DOHH2 (cell line): ENCODE measurements around the gene KCNK15.

ENCODE experiments used
- H3F3A ChIP-seq: fragments of 200-600 bp; sonication (generic), shearing (Covaris generic); 2 replicates; pipeline ENCODE4 v1.6.0; 2016; ENCODE audit warnings: antibody characterized with exemption, mild to moderate bottlenecking; ENCODE audit not compliant: control insufficient read depth, insufficient read depth
- H3K27ac ChIP-seq: fragments of 200-600 bp; sonication (generic); 2 replicates; pipeline ENCODE4 v1.5.1; 2014; ENCODE audit warnings: low read depth, mild to moderate bottlenecking, low read length, moderate library complexity
- H3K27me3 ChIP-seq: fragments of 200-600 bp; sonication (generic); 2 replicates; pipeline ENCODE4 v1.6.1; 2014; ENCODE audit warnings: mild to moderate bottlenecking, low read length, mixed read lengths; ENCODE audit not compliant: control insufficient read depth
- H3K36me3 ChIP-seq: fragments of 200-600 bp; sonication (generic); 2 replicates; pipeline ENCODE4 v1.6.1; 2014; ENCODE audit warnings: mild to moderate bottlenecking, low read length, moderate library complexity, mixed read lengths; ENCODE audit not compliant: control insufficient read depth
- H3K4me1 ChIP-seq: fragments of 200-600 bp; sonication (generic); 2 replicates; pipeline ENCODE4 v1.6.1; 2014; ENCODE audit warnings: mild to moderate bottlenecking, low read length, mixed read lengths; ENCODE audit not compliant: control insufficient read depth
- H3K4me2 ChIP-seq: fragments of 200-600 bp; sonication (generic); 2 replicates; pipeline ENCODE4 v1.6.0; 2014; ENCODE audit warnings: mild to moderate bottlenecking, low read length, moderate library complexity
- H3K4me3 ChIP-seq: fragments of 200-600 bp; sonication (generic); 2 replicates; pipeline ENCODE4 v1.5.1; 2014; ENCODE audit warnings: mild to moderate bottlenecking, low read length, mixed read lengths
- H3K79me2 ChIP-seq: fragments of 200-600 bp; sonication (generic); 2 replicates; pipeline ENCODE4 v1.6.1; 2014; ENCODE audit warnings: mild to moderate bottlenecking, low read length, mixed read lengths; ENCODE audit not compliant: control insufficient read depth
- H3K9me2 ChIP-seq: fragments of 200-600 bp; sonication (generic); replicated peaks from 2 replicates; pipeline ENCODE4 v1.6.1; 2014; ENCODE audit warnings: mild to moderate bottlenecking, low read length, mixed read lengths; ENCODE audit not compliant: control insufficient read depth
- H3K9me3 ChIP-seq: fragments of 200-600 bp; sonication (generic); 2 replicates; pipeline ENCODE4 v1.6.1; 2014; ENCODE audit warnings: antibody characterized with exemption, low read length, mixed read lengths; ENCODE audit not compliant: control insufficient read depth, insufficient read depth
- H4K20me1 ChIP-seq: fragments of 200-600 bp; sonication (generic); 2 replicates; pipeline ENCODE4 v1.6.0; 2014; ENCODE audit warnings: low read depth, mild to moderate bottlenecking, antibody characterized with exemption, low read length, moderate library complexity; ENCODE audit not compliant: control insufficient read depth, insufficient read depth
- EZH2phosphoT487 ChIP-seq: fragments of 200-600 bp; sonication (generic); IDR thresholded peaks from 2 replicates; pipeline ENCODE4 v1.6.1; 2017; ENCODE audit warnings: borderline replicate concordance, mild to moderate bottlenecking, antibody characterized with exemption, low read length, moderate library complexity, mixed read lengths
- TF ChIP-seq, protein P1 (sequence below): fragments of 200-600 bp; sonication (generic); IDR thresholded peaks from one replicate; pipeline ENCODE4 v1.5.1; 2014; ENCODE audit warnings: antibody characterized with exemption, mild to moderate bottlenecking, low read depth, low read length; ENCODE audit not compliant: poor library complexity, severe bottlenecking

KCNK15 gene

GRCh38 chr20:44736170-44737021 is 9.3 kb upstream of the KCNK15 start:
- Histone ChIP-seq H3K27ac (no peak overlapping the region), H3K4me3 (peak overlapping the region; percentile 57), H3K4me2 (peak overlapping the region; percentile 63), H3K27me3 (no peaks in the 10 kb centered on the region), H4K20me1 (no peaks in the 10 kb centered on the region), H3K79me2 (no peaks in the 10 kb centered on the region), H3F3A (no peaks in the 10 kb centered on the region), H3K9me3 (peaks cover 20% of the 10 kb centered on the region), H3K9me2 (no peaks in the 10 kb centered on the region), H3K4me1 (peaks cover 18% of the 10 kb centered on the region), H3K36me3 (peaks cover 8% of the 10 kb centered on the region)
- no peak for TF ChIP-seq EZH2phosphoT487
- TF ChIP-seq, protein P1, sequence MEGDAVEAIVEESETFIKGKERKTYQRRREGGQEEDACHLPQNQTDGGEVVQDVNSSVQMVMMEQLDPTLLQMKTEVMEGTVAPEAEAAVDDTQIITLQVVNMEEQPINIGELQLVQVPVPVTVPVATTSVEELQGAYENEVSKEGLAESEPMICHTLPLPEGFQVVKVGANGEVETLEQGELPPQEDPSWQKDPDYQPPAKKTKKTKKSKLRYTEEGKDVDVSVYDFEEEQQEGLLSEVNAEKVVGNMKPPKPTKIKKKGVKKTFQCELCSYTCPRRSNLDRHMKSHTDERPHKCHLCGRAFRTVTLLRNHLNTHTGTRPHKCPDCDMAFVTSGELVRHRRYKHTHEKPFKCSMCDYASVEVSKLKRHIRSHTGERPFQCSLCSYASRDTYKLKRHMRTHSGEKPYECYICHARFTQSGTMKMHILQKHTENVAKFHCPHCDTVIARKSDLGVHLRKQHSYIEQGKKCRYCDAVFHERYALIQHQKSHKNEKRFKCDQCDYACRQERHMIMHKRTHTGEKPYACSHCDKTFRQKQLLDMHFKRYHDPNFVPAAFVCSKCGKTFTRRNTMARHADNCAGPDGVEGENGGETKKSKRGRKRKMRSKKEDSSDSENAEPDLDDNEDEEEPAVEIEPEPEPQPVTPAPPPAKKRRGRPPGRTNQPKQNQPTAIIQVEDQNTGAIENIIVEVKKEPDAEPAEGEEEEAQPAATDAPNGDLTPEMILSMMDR = no peak

DNA sequence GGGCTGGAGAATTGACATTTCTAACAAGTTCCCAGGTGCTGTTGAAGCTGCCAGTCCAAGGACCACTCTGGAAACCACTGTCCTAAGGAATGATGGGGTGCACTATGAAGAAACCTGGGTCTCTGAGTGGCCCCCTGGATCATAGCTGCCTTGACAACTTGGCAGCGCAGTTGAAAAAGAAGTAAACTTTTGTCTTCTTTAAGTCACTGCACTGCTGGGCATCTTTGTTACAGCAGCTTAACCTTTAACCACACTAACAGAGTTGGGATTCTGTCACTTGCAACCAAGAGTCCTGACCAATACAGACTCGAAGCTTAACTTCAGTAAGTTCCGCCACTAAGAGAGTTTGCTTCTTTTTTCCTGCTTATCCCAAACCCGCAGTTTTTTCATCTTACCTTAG is 8.5 kb upstream of the KCNK15 start:
- Histone ChIP-seq H3K36me3 (peaks cover 8% of the 10 kb centered on the region), H3K4me1 (peaks cover 18% of the 10 kb centered on the region), H4K20me1 (no peaks in the 10 kb centered on the region), H3K9me3 (peaks cover 20% of the 10 kb centered on the region), H3K4me2 (no peak overlapping the region), H3K4me3 (no peak overlapping the region), H3K79me2 (no peaks in the 10 kb centered on the region), H3K9me2 (no peaks in the 10 kb centered on the region), H3K27me3 (no peaks in the 10 kb centered on the region), H3F3A (no peaks in the 10 kb centered on the region), H3K27ac (no peak overlapping the region)
- no peak for TF ChIP-seq EZH2phosphoT487
- TF ChIP-seq, protein P1 = no peak

- peaks cover 8% of the 10 kb centered on the region for H3K36me3 ChIP-seq
- no peaks in the 10 kb centered on the region for H3F3A ChIP-seq
- no peak overlapping the region for H3K27ac ChIP-seq
- peak overlapping the region; percentile 63 for H3K4me2 ChIP-seq
- no peak for TF ChIP-seq EZH2phosphoT487
- TF ChIP-seq, protein P1 = no peak
- H3K4me3 ChIP-seq = peak overlapping the region; percentile 57
- H4K20me1 ChIP-seq = no peaks in the 10 kb centered on the region
- peaks cover 18% of the 10 kb centered on the region for H3K4me1 ChIP-seq
- H3K9me2 ChIP-seq = no peaks in the 10 kb centered on the region
- H3K27me3 ChIP-seq = no peaks in the 10 kb centered on the region; the same call in 1 of the 2 replicates
- no peaks in the 10 kb centered on the region for H3K79me2 ChIP-seq
- H3K9me3 ChIP-seq = peaks cover 20% of the 10 kb centered on the region
Observed at GRCh38 chr20:44738813-44739477, 6.7 kb upstream of the KCNK15 start.
